ENCODE data around the gene CDK7. TPM values are rescaled to one million over a fixed set of nuclear protein-coding genes. Genes with fewer than 3 reads are reported as not detected.

Gene CDK7
- total RNA-seq, 4 donors from 2014 or later, result 29.4 to 67.6 (median 35.7) TPM

DNA sequence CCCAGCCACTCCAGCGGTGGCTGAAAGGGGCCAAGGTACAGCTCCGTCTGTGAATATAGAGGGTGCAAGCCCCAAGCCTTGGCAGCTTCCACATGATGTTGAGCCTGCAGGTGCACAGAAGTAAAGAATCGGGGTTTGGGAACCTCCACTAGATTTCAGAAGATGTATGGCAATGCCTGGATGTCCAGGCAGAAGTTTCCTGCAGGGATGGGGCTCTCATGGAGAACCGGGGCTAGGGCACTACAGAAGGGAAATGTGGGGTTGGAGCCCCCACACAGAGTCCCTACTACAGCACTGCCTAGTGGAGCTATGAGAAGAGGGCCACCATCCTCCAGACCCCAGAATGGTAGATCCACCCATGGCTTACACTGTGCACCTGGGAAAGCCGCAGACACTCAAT lies 74.7 kb downstream of the CDK7 start:
- intact Hi-C loops (cut with DNase I; ENCODE audit: low total_unique reads), result no loop called here
- no peak for DNase-seq (ENCODE audit: low spot score in 2 of 2)
- TF ChIP-seq, protein P1, sequence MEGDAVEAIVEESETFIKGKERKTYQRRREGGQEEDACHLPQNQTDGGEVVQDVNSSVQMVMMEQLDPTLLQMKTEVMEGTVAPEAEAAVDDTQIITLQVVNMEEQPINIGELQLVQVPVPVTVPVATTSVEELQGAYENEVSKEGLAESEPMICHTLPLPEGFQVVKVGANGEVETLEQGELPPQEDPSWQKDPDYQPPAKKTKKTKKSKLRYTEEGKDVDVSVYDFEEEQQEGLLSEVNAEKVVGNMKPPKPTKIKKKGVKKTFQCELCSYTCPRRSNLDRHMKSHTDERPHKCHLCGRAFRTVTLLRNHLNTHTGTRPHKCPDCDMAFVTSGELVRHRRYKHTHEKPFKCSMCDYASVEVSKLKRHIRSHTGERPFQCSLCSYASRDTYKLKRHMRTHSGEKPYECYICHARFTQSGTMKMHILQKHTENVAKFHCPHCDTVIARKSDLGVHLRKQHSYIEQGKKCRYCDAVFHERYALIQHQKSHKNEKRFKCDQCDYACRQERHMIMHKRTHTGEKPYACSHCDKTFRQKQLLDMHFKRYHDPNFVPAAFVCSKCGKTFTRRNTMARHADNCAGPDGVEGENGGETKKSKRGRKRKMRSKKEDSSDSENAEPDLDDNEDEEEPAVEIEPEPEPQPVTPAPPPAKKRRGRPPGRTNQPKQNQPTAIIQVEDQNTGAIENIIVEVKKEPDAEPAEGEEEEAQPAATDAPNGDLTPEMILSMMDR (IDR thresholded peaks at IDR 0.05), result no peak
- TF ChIP-seq POLR2A (IDR thresholded peaks at IDR 0.05), result no peak
- 95 to 96% methylated on average over 5 of the region's 5 CpGs for WGBS, 2 donors
- H3K4me3 ChIP-seq (ENCODE audit: low read depth, poor library complexity, severe bottlenecking), result no peak overlapping the region

DNA sequence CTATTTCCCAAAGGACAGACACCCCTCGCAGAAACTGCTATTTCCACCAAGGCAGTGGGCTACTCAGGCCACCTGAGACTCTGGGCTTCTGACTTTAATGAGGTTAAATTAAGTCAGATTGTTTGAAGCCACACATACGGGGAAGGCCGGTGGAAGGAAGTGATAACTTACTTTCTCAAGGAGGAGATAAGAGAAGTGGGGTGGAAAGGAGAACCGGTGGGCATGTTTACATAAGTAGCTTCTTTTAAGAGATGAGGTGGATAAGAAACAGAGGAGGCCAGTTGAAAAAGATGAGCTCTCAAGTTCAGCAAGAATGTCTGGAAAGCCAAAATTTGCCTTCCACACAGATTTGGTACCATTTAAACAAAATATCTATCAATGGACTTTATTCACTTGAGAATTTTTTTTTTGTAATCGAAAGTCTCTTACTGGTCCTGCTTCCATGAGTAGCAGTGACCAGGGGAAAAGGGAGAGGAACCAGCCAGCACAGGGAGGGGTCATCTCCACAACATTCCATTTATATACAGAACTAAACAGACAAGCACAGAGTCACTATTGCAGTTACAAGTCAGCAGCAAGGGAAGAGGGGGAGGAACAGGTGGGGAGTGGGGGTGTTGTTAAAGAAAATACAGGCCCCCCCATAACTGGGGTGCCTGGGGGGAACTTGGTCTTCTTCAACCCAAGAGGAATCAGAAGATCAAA lies 77.9 kb downstream of the CDK7 start:
- no peak for DNase-seq (ENCODE audit: low spot score in 2 of 2)
- intact Hi-C loops (cut with DNase I; ENCODE audit: low total_unique reads), result no loop called here
- H3K4me3 ChIP-seq (ENCODE audit: low read depth, poor library complexity, severe bottlenecking), result no peak overlapping the region
- TF ChIP-seq POLR2A (IDR thresholded peaks at IDR 0.05), result no peak
- TF ChIP-seq, protein P1 (IDR thresholded peaks at IDR 0.05), result no peak
- WGBS, 2 donors, result 84 to 86% methylated on average over 5 of the region's 5 CpGs

DNA sequence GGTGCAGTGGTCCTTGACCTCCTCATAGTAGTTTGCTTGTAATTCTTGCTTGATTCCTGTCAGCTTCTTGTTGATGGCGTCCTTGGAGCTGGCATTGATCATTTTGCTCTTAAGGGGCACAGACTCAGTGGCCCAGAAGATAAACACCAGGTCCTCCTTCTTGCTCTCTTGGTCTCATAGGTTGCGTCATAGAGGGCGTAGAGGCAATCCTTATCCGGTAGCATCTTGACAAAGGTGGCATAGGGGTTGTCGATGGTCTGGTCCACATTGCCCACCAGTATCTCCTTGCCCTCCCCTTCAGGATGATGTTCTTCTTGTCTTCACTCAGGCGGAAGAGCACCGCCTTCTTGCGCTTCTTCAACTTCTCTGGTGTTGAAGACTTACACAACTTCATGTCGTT lies 78.7 kb downstream of the CDK7 start:
- no peak for DNase-seq (ENCODE audit: low spot score in 2 of 2)
- no peak for TF ChIP-seq POLR2A (IDR thresholded peaks at IDR 0.05)
- TF ChIP-seq, protein P1 (IDR thresholded peaks at IDR 0.05), result no peak
- intact Hi-C loops (cut with DNase I; ENCODE audit: low total_unique reads), result no loop called here
- H3K4me3 ChIP-seq (ENCODE audit: low read depth, poor library complexity, severe bottlenecking), result no peak overlapping the region
- 95 to 97% methylated on average over 9 of the region's 9 CpGs for WGBS, 2 donors

DNA sequence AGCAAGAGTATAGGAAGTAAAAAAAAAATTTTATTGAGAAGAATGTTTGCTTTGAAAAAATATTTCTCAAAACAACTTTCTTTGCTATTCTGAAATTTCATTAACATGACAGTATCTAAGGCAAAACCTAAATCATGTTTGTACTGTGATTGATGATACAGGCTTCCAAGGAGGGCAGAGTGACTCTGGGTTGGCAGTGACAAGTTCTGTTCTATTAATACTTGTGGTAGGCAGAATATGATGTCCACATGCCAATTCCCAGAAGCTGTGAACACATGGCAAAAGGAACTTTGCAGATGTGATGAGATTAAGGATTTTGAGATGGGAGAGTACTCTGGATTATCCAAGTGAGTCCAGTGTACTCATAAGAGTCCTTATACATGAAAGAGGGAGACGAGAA lies 81.3 kb downstream of the CDK7 start:
- no peak overlapping the region for H3K4me3 ChIP-seq (ENCODE audit: low read depth, poor library complexity, severe bottlenecking)
- TF ChIP-seq POLR2A (IDR thresholded peaks at IDR 0.05), result no peak
- TF ChIP-seq, protein P1 (IDR thresholded peaks at IDR 0.05), result no peak
- DNase-seq (ENCODE audit: low spot score in 2 of 2), result no peak
- intact Hi-C loops (cut with DNase I; ENCODE audit: low total_unique reads), result no loop called here
- 92 to 93% methylated on average over 1 of the region's 1 CpG for WGBS, 2 donors

DNA sequence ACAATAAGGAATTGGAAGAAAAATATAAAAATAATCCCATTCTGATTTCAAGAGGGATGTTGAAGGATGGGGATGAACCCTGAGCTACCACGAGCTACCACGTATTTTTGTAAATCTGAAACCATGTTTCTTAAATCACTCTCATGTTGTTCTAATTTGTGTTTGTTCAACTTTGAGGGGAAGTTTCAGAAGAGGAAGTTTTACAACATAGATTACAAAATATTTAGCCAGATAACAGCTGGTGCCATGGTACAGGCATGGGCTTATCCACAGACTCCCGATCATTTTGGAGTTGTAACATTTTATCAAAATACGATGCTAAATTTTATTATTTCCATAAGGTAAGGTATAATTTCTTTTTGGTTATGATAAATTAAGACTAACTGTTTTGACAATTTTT lies 82.7 kb downstream of the CDK7 start:
- WGBS, 2 donors, result 74 to 79% methylated on average over 4 of the region's 4 CpGs
- TF ChIP-seq POLR2A (IDR thresholded peaks at IDR 0.05), result no peak
- TF ChIP-seq, protein P1 (IDR thresholded peaks at IDR 0.05), result no peak
- no peak overlapping the region for H3K4me3 ChIP-seq (ENCODE audit: low read depth, poor library complexity, severe bottlenecking)
- intact Hi-C loops (cut with DNase I; ENCODE audit: low total_unique reads), result no loop called here
- DNase-seq (ENCODE audit: low spot score in 2 of 2), result no peak

DNA sequence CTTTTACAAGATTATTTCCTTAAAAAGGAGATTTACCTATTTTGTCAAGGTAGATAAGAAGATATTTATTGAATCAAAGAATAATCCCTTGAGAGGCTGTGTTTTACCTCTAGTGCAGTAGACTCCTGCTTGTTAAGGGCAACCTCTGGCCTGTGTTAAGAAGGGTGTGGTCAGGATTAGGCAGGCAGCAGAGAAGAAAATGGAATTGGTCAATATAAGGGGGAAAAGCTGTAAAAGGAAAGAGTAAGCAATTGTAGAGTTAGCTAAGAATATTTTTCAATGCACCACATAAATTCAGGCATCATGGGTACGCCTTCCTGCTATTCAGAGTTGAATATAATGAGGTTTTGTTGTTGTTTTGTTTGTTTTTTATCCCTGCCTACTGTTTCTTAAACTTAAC lies 91.7 kb downstream of the CDK7 start:
- WGBS, 2 donors, result 89 to 98% methylated on average over 1 of the region's 1 CpG
- H3K4me3 ChIP-seq (ENCODE audit: low read depth, poor library complexity, severe bottlenecking), result no peak overlapping the region
- intact Hi-C loops (cut with DNase I; ENCODE audit: low total_unique reads), result loop anchor here (10.0 kb wide), 1 partner anchor 62 kb away; no protein-coding TSS in a partner anchor
- TF ChIP-seq, protein P1 (IDR thresholded peaks at IDR 0.05), result no peak
- no peak for TF ChIP-seq POLR2A (IDR thresholded peaks at IDR 0.05)
- DNase-seq (ENCODE audit: low spot score in 2 of 2), result no peak

Data from lower leg skin (tissue), 4 donors.